Fibroblast of mammary gland (primary cell): Measurements from ENCODE around the gene ZNF512B.
"Not testable (repeated sequence)": the region's sequence is repeated elsewhere in the genome, so short reads cannot be mapped to it uniquely, and the experiment has no call there.

Experiments used
- DNase-seq: peaks from one replicate; pipeline ENCODE4 v3.0.0-alpha.2; 2010; ENCODE audit warnings: low read depth
- H3K4me3 ChIP-seq: 2 replicates; pipeline ENCODE4 v1.5.1; 2011; ENCODE audit warnings: low read depth, mild to moderate bottlenecking, low read length, moderate library complexity; ENCODE audit not compliant: control insufficient read depth
- TF ChIP-seq, protein P1 (sequence below): conservative IDR thresholded peaks from 2 replicates; pipeline ENCODE4 v1.5.1; 2011; ENCODE audit warnings: low read depth, low read length, inconsistent platforms; ENCODE audit not compliant: control insufficient read depth, insufficient read depth

Gene ZNF512B

GRCh38 chr20:63929071-63929470 is 40.7 kb downstream of the ZNF512B start:
- no peak for DNase-seq
- TF ChIP-seq, protein P1, sequence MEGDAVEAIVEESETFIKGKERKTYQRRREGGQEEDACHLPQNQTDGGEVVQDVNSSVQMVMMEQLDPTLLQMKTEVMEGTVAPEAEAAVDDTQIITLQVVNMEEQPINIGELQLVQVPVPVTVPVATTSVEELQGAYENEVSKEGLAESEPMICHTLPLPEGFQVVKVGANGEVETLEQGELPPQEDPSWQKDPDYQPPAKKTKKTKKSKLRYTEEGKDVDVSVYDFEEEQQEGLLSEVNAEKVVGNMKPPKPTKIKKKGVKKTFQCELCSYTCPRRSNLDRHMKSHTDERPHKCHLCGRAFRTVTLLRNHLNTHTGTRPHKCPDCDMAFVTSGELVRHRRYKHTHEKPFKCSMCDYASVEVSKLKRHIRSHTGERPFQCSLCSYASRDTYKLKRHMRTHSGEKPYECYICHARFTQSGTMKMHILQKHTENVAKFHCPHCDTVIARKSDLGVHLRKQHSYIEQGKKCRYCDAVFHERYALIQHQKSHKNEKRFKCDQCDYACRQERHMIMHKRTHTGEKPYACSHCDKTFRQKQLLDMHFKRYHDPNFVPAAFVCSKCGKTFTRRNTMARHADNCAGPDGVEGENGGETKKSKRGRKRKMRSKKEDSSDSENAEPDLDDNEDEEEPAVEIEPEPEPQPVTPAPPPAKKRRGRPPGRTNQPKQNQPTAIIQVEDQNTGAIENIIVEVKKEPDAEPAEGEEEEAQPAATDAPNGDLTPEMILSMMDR: no peak
- no peak overlapping the region for H3K4me3 ChIP-seq

GRCh38 chr20:63926298-63926697 is 43.4 kb downstream of the ZNF512B start:
- no peak for DNase-seq
- TF ChIP-seq, protein P1: no peak
- H3K4me3 ChIP-seq: no peak overlapping the region

DNA sequence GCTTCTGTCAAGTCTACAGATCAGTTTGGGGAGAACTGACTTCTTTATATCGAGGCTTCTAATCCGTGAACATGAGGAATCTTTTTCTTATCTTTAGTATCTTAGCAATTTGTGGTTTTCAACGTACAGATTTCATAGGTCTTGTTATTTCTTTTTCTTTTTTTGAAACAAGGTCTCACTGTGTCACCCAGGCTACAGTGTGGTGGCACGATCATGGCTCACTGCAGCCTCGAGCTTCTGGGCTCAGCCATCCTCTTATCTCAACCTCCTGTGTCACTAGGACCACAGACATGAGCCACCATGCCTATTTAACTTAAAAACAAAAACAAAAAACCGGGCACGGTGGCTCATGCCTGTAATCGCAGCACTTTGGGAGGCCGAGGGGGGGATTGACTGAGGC is 45.5 kb downstream of the ZNF512B start:
- TF ChIP-seq, protein P1: no peak
- DNase-seq: no peak
- no peak overlapping the region for H3K4me3 ChIP-seq

GRCh38 chr20:63923651-63924050 is 46.1 kb downstream of the ZNF512B start:
- H3K4me3 ChIP-seq: no peak overlapping the region
- DNase-seq: no peak
- TF ChIP-seq, protein P1: no peak

DNA sequence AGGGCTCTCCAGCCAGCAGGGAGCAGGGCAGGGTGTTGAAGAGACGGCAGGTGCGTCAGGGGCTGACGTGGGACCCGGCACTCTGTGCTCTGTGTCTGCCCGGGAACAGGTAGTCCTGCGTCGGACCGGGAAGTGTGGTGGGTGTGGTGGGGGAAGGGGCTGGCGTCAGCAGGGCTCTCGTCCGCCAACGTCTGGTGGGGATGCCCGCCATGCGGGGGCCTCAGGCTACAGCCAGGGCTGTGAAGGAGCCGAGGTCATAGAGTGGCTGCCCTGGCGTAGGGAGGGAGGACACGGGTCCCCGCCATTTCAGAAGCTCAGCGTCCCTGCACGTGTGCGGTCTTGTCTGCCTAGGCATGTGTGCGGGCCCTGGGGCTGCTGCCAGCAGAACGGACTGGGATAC is 49.5 kb downstream of the ZNF512B start:
- no peak for DNase-seq
- TF ChIP-seq, protein P1: no peak
- H3K4me3 ChIP-seq: no peak overlapping the region

GRCh38 chr20:63919130-63919529 is 50.6 kb downstream of the ZNF512B start:
- no peak overlapping the region for H3K4me3 ChIP-seq
- TF ChIP-seq, protein P1: no peak
- DNase-seq: no peak

DNA sequence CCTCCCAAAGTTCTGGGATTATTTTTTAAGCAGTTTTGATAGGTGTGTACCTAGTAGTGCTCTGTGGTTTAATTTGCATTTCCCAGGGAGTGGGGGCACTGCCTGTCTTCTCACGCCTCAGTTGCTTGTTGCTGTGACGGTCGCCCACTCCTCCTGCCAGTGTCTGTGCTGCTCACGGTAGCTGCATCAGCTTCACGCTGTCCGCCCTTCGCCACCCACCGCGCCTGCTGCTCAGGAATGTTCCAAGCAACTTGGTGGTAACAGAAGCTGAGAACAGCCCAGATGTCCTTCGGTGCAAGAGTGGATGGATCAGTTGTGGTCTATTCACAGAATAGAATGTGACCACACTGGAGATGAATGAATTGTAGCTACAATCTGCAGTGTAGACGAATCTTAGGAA is 51.9 kb downstream of the ZNF512B start:
- H3K4me3 ChIP-seq: no peak overlapping the region
- TF ChIP-seq, protein P1: no peak
- no peak for DNase-seq

DNA sequence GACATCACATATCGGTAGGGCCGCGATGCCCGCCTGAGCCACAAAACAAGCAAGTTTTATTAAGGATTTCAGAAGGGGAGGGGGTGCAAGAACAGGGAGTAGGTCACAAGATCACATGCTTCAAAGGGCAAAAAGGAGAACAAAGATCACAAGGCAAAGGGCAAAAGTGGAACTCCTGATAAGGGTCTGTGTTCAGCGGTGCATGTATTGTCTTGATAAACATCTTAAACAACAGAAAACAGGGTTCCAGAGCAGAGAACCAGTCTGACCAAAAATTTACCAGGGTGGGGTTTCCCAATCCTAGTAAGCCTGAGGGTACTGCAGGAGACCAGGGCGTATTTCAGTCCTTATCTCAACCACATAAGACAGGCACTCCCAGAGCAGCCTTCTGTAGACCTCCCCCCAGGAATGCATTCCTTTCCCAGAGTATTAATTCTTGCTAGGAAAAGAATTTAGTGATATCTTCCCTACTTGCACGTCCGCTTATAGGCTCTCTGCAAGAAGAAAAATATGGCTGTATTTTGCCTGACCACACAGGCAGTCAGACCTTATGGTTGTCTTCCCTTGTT is 53.3 kb downstream of the ZNF512B start:
- H3K4me3 ChIP-seq, DNase-seq: not testable (repeated sequence)
